K562 (cell line): ENCODE results near the gene NRIP2. TPM values are rescaled to one million over a fixed set of nuclear protein-coding genes. Genes with fewer than 3 reads are reported as not detected.

Source experiments
- BHLHE40 ChIP-seq: IDR thresholded peaks from 2 replicates; pipeline ENCODE4 v1.6.1; 2011; ENCODE audit warnings: low read length, improper control_type of control experiment
- CREM ChIP-seq: IDR thresholded peaks from 2 replicates; pipeline ENCODE4 v1.6.1; 2014; ENCODE audit warnings: antibody characterized with exemption, low read depth
- DNMT1 ChIP-seq: fragments of 450-650 bp; IDR thresholded peaks from 2 replicates; pipeline ENCODE4 v1.6.1; 2016; ENCODE audit warnings: antibody characterized with exemption, mild to moderate bottlenecking
- ETS2 ChIP-seq: IDR thresholded peaks from 2 replicates; pipeline ENCODE4 v1.6.1; 2016; ENCODE audit warnings: borderline replicate concordance, missing genetic modification characterization, mild to moderate bottlenecking, moderate library complexity, missing compliant biosample characterization; ENCODE audit not compliant: poor library complexity, severe bottlenecking
- TBL1XR1 ChIP-seq, 2 experiments: IDR thresholded peaks; 2 replicates each; pipeline ENCODE4 v1.6.1; 2012; ENCODE audit warnings: improper control_type of control experiment in 2 of 2, low read length in 2 of 2, mild to moderate bottlenecking in 1 of 2
- ZSCAN32 ChIP-seq: fragments of 450-650 bp; formaldehyde crosslinking; IDR thresholded peaks from 2 replicates; pipeline ENCODE4 v1.4.0; 2020; ENCODE audit warnings: mild to moderate bottlenecking, moderate library complexity
- polyA plus RNA-seq, 8 experiments: library from polyadenylated mRNA; depleted of rRNA in 4 of 8; stranded (reverse) in 5 of 8; unstranded in 3 of 8; fragments of >200 nt; fragmentation: Nextera tagmentation in 2 of 8; fragmentation: Illumina TruSeq in 1 of 8; extraction: Ambion mirVana in 2 of 8; extraction: Trizol in 1 of 8; gene quantifications; 2 replicates each; pipeline versions ENCODE4 v1.2.1 to v1.2.3, GENCODE V29; 2011 to 2014; ENCODE audit warnings: inconsistent platforms in 1 of 8, missing spikeins in 1 of 8
- total RNA-seq, 7 experiments: library from RNA; depleted of rRNA in 6 of 7; stranded (reverse); fragments of >200 nt in 6 of 7; fragmentation: Illumina TruSeq in 2 of 7; extraction: Trizol in 2 of 7; gene quantifications; 2 replicates each; pipeline versions ENCODE4 v1.2.1 to v1.2.3, GENCODE V29; 2011 to 2021; ENCODE audit warnings: low replicate concordance in 1 of 7
- TF ChIP-seq, protein P1 (sequence below): fragments of 450-650 bp; IDR thresholded peaks from 2 replicates; pipeline ENCODE4 v1.6.1; 2016; ENCODE audit warnings: mild to moderate bottlenecking, moderate library complexity
- TF ChIP-seq, protein P2 (sequence below), 2 experiments: IDR thresholded peaks; 2 replicates each; pipeline ENCODE4 v1.6.1; 2012; ENCODE audit warnings: improper control_type of control experiment in 2 of 2, low read depth in 2 of 2, low read length in 2 of 2, borderline replicate concordance in 1 of 2
- TF ChIP-seq, protein P3 (sequence below): sonication (generic); formaldehyde crosslinking; IDR thresholded peaks from 2 replicates; pipeline ENCODE4 v1.8.1; 2022; ENCODE audit warnings: missing genetic modification reagents
- TF ChIP-seq, protein P4 (sequence below): conservative IDR thresholded peaks from 2 replicates; pipeline ENCODE4 v1.6.1; 2011; ENCODE audit warnings: low read depth, mild to moderate bottlenecking, low read length; ENCODE audit not compliant: control insufficient read depth

Gene NRIP2
- total and polyA plus RNA-seq, 9 of the 15 experiments (the other 6 are each of a cell fraction or from before 2014, with no cell fraction given), result 0.07 to 0.10 TPM; not detected in 7

DNA sequence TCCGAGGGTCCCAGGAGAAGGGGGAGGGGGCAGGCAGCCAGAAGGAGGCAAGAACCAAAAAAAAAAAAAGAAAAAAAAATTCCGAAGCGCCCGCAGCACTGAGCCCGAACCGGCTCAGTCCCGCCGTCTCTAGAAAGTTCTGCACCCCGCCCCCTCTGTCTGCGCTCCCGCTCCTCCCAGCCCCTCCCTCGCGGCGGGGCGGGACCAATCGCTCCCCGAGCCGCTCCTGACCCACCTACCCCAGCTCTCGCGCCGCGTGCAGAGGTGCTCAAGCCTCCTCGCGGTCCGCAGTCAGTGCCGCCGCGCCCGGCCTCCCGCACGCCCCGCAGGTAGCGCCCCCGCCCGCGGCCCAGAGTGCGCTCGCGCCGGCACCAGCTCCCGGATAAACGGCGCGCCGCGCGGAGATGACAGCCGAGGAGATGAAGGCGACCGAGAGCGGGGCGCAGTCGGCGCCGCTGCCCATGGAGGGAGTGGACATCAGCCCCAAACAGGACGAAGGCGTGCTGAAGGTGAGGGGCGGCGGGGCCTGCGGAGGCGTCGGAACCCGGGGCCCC lies 40.0 kb downstream of the NRIP2 start, which contains the start of gene FKBP4 (continued):
- TF ChIP-seq, protein P1, sequence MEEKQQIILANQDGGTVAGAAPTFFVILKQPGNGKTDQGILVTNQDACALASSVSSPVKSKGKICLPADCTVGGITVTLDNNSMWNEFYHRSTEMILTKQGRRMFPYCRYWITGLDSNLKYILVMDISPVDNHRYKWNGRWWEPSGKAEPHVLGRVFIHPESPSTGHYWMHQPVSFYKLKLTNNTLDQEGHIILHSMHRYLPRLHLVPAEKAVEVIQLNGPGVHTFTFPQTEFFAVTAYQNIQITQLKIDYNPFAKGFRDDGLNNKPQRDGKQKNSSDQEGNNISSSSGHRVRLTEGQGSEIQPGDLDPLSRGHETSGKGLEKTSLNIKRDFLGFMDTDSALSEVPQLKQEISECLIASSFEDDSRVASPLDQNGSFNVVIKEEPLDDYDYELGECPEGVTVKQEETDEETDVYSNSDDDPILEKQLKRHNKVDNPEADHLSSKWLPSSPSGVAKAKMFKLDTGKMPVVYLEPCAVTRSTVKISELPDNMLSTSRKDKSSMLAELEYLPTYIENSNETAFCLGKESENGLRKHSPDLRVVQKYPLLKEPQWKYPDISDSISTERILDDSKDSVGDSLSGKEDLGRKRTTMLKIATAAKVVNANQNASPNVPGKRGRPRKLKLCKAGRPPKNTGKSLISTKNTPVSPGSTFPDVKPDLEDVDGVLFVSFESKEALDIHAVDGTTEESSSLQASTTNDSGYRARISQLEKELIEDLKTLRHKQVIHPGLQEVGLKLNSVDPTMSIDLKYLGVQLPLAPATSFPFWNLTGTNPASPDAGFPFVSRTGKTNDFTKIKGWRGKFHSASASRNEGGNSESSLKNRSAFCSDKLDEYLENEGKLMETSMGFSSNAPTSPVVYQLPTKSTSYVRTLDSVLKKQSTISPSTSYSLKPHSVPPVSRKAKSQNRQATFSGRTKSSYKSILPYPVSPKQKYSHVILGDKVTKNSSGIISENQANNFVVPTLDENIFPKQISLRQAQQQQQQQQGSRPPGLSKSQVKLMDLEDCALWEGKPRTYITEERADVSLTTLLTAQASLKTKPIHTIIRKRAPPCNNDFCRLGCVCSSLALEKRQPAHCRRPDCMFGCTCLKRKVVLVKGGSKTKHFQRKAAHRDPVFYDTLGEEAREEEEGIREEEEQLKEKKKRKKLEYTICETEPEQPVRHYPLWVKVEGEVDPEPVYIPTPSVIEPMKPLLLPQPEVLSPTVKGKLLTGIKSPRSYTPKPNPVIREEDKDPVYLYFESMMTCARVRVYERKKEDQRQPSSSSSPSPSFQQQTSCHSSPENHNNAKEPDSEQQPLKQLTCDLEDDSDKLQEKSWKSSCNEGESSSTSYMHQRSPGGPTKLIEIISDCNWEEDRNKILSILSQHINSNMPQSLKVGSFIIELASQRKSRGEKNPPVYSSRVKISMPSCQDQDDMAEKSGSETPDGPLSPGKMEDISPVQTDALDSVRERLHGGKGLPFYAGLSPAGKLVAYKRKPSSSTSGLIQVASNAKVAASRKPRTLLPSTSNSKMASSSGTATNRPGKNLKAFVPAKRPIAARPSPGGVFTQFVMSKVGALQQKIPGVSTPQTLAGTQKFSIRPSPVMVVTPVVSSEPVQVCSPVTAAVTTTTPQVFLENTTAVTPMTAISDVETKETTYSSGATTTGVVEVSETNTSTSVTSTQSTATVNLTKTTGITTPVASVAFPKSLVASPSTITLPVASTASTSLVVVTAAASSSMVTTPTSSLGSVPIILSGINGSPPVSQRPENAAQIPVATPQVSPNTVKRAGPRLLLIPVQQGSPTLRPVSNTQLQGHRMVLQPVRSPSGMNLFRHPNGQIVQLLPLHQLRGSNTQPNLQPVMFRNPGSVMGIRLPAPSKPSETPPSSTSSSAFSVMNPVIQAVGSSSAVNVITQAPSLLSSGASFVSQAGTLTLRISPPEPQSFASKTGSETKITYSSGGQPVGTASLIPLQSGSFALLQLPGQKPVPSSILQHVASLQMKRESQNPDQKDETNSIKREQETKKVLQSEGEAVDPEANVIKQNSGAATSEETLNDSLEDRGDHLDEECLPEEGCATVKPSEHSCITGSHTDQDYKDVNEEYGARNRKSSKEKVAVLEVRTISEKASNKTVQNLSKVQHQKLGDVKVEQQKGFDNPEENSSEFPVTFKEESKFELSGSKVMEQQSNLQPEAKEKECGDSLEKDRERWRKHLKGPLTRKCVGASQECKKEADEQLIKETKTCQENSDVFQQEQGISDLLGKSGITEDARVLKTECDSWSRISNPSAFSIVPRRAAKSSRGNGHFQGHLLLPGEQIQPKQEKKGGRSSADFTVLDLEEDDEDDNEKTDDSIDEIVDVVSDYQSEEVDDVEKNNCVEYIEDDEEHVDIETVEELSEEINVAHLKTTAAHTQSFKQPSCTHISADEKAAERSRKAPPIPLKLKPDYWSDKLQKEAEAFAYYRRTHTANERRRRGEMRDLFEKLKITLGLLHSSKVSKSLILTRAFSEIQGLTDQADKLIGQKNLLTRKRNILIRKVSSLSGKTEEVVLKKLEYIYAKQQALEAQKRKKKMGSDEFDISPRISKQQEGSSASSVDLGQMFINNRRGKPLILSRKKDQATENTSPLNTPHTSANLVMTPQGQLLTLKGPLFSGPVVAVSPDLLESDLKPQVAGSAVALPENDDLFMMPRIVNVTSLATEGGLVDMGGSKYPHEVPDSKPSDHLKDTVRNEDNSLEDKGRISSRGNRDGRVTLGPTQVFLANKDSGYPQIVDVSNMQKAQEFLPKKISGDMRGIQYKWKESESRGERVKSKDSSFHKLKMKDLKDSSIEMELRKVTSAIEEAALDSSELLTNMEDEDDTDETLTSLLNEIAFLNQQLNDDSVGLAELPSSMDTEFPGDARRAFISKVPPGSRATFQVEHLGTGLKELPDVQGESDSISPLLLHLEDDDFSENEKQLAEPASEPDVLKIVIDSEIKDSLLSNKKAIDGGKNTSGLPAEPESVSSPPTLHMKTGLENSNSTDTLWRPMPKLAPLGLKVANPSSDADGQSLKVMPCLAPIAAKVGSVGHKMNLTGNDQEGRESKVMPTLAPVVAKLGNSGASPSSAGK, result peak; percentile 40; the same call in 1 of the 2 replicates
- TF ChIP-seq CREM, result 0 out of 2 replicates have a peak, but pooled peaks have one; percentile 16
- TF ChIP-seq ZSCAN32 (CRISPR knock-in tag), result no peak
- TF ChIP-seq ETS2 (tag), result no peak
- TF ChIP-seq, protein P2, sequence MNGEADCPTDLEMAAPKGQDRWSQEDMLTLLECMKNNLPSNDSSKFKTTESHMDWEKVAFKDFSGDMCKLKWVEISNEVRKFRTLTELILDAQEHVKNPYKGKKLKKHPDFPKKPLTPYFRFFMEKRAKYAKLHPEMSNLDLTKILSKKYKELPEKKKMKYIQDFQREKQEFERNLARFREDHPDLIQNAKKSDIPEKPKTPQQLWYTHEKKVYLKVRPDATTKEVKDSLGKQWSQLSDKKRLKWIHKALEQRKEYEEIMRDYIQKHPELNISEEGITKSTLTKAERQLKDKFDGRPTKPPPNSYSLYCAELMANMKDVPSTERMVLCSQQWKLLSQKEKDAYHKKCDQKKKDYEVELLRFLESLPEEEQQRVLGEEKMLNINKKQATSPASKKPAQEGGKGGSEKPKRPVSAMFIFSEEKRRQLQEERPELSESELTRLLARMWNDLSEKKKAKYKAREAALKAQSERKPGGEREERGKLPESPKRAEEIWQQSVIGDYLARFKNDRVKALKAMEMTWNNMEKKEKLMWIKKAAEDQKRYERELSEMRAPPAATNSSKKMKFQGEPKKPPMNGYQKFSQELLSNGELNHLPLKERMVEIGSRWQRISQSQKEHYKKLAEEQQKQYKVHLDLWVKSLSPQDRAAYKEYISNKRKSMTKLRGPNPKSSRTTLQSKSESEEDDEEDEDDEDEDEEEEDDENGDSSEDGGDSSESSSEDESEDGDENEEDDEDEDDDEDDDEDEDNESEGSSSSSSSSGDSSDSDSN (IDR thresholded peaks at IDR 0.05; ENCODE audit: borderline replicate concordance in 1 of 2, low read depth in 2 of 2, low read length in 2 of 2), result 0 out of 4 replicates have a peak, but pooled peaks of 1 of the 2 experiments have one; percentile 48
- peak; percentile 53; the same call in 1 of the 2 replicates for TF ChIP-seq BHLHE40
- TF ChIP-seq, protein P3, sequence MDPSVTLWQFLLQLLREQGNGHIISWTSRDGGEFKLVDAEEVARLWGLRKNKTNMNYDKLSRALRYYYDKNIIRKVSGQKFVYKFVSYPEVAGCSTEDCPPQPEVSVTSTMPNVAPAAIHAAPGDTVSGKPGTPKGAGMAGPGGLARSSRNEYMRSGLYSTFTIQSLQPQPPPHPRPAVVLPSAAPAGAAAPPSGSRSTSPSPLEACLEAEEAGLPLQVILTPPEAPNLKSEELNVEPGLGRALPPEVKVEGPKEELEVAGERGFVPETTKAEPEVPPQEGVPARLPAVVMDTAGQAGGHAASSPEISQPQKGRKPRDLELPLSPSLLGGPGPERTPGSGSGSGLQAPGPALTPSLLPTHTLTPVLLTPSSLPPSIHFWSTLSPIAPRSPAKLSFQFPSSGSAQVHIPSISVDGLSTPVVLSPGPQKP (CRISPR knock-in tag), result no peak
- TF ChIP-seq TBL1XR1 (IDR thresholded peaks at IDR 0.05; ENCODE audit: low read length in 2 of 2), result no peak
- no peak for TF ChIP-seq DNMT1
- TF ChIP-seq, protein P4, sequence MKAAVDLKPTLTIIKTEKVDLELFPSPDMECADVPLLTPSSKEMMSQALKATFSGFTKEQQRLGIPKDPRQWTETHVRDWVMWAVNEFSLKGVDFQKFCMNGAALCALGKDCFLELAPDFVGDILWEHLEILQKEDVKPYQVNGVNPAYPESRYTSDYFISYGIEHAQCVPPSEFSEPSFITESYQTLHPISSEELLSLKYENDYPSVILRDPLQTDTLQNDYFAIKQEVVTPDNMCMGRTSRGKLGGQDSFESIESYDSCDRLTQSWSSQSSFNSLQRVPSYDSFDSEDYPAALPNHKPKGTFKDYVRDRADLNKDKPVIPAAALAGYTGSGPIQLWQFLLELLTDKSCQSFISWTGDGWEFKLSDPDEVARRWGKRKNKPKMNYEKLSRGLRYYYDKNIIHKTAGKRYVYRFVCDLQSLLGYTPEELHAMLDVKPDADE, result peak; percentile 69
